H1 (cell line): ENCODE results near the gene ACACB.

ENCODE experiments used
- CTCF ChIP-seq, 3 experiments: IDR thresholded peaks; 1 replicate in 2 of 3; 2 replicates in 1 of 3; pipeline versions ENCODE4 v1.5.1 to v1.6.1; 2011; ENCODE audit warnings: low read length in 3 of 3, mild to moderate bottlenecking in 3 of 3, inconsistent platforms in 2 of 3, low read depth in 1 of 3, moderate library complexity in 1 of 3; ENCODE audit not compliant: insufficient read depth in 1 of 3; ENCODE audit errors: control extremely low read depth in 1 of 3
- EP300 ChIP-seq, 2 experiments: IDR thresholded peaks; 1 replicate in 1 of 2; 2 replicates in 1 of 2; pipeline ENCODE4 v1.6.1; 2011 to 2012; ENCODE audit warnings: low read depth in 2 of 2, low read length in 2 of 2, mild to moderate bottlenecking in 2 of 2, borderline replicate concordance in 1 of 2, inconsistent platforms in 1 of 2, moderate library complexity in 1 of 2
- GABPA ChIP-seq: IDR thresholded peaks from 2 replicates; pipeline ENCODE4 v1.6.1; 2011; ENCODE audit warnings: mild to moderate bottlenecking, low read length, moderate library complexity, borderline replicate concordance; ENCODE audit not compliant: insufficient read depth
- JUND ChIP-seq: IDR thresholded peaks from 2 replicates; pipeline ENCODE4 v1.6.1; 2011; ENCODE audit warnings: mild to moderate bottlenecking, improper control_type of control experiment, low read length
- KDM5A ChIP-seq: fragments of 200-600 bp; IDR thresholded peaks from 2 replicates; pipeline ENCODE4 v1.7.1; 2012; ENCODE audit warnings: mild to moderate bottlenecking, low read length, inconsistent platforms, mixed read lengths
- POLR2A ChIP-seq, 2 experiments: IDR thresholded peaks; 1 replicate in 1 of 2; 2 replicates in 1 of 2; pipeline ENCODE4 v1.6.1; 2011; ENCODE audit warnings: low read depth in 2 of 2, low read length in 2 of 2, mild to moderate bottlenecking in 2 of 2; ENCODE audit errors: control extremely low read depth in 1 of 2
- POLR2AphosphoS5 ChIP-seq: IDR thresholded peaks from 2 replicates; pipeline ENCODE4 v1.6.1; 2011; ENCODE audit warnings: low read depth, low read length
- RAD21 ChIP-seq, 2 experiments: IDR thresholded peaks in 1 of 2; conservative IDR thresholded peaks in 1 of 2; 2 replicates each; pipeline ENCODE4 v1.6.1; 2011; ENCODE audit warnings: low read depth in 2 of 2, low read length in 2 of 2, improper control_type of control experiment in 1 of 2, inconsistent platforms in 1 of 2, mild to moderate bottlenecking in 1 of 2, moderate library complexity in 1 of 2
- SIN3A ChIP-seq, 2 experiments: IDR thresholded peaks in 1 of 2; conservative IDR thresholded peaks in 1 of 2; 2 replicates each; pipeline ENCODE4 v1.6.1; 2011 to 2012; ENCODE audit warnings: low read length in 2 of 2, improper control_type of control experiment in 1 of 2, low read depth in 1 of 2, mild to moderate bottlenecking in 1 of 2
- SIRT6 ChIP-seq: IDR thresholded peaks from one replicate; pipeline ENCODE4 v1.7.1; 2012; ENCODE audit warnings: low read length, inconsistent platforms
- SP2 ChIP-seq: IDR thresholded peaks from 2 replicates; pipeline ENCODE4 v1.6.1; 2012; ENCODE audit warnings: mild to moderate bottlenecking, low read length, inconsistent platforms
- USF2 ChIP-seq: IDR thresholded peaks from 2 replicates; pipeline ENCODE4 v1.6.1; 2011; ENCODE audit warnings: low read length, improper control_type of control experiment

- TF ChIP-seq SIRT6 (no peak), SIN3A (conservative IDR thresholded peaks at IDR 0.05 in 1 of 2, IDR thresholded peaks at IDR 0.05 in 1 of 2; ENCODE audit: low read depth in 1 of 2, low read length in 2 of 2) (no peak), RAD21 (IDR thresholded peaks at IDR 0.05 in 1 of 2, conservative IDR thresholded peaks at IDR 0.05 in 1 of 2; ENCODE audit: low read depth in 2 of 2, low read length in 2 of 2) (no peak), JUND (no peak), EP300 (IDR thresholded peaks at IDR 0.05; ENCODE audit: borderline replicate concordance in 1 of 2, low read depth in 2 of 2, low read length in 2 of 2) (no peak), CTCF (IDR thresholded peaks at IDR 0.05; ENCODE audit: control extremely low read depth in 1 of 3, insufficient read depth in 1 of 3, low read depth in 1 of 3, low read length in 3 of 3) (no peak), KDM5A (no peak), POLR2AphosphoS5 (no peak), SP2 (no peak), POLR2A (IDR thresholded peaks at IDR 0.05; ENCODE audit: control extremely low read depth in 1 of 2, low read depth in 2 of 2, low read length in 2 of 2) (no peak), USF2 (no peak), GABPA (no peak)
Observed at GRCh38 chr12:109113661-109114321, 2.6 kb upstream of the ACACB start.
